Esophagus muscularis mucosa (tissue), 4 donors: ENCODE measurements around the gene CPNE1.

Experiments
- EP300 ChIP-seq: sonication (generic); formaldehyde crosslinking; IDR thresholded peaks from one replicate; pipeline ENCODE4 v1.6.1; 2017; ENCODE audit warnings: antibody characterized with exemption
- POLR2AphosphoS5 ChIP-seq, 2 donors: sonication (generic); formaldehyde crosslinking; IDR thresholded peaks; one replicate each; pipeline ENCODE4 v1.6.1; 2017; ENCODE audit warnings: antibody characterized with exemption in 2 of 2
- TF ChIP-seq, protein P1 (sequence below), 3 experiments: fragments of 200-600 bp in 2 of 3; fragments of 450-650 bp in 1 of 3; sonication (generic) in 2 of 3; IDR thresholded peaks; one replicate each; pipeline ENCODE4 v1.5.1; 2017 to 2019; ENCODE audit warnings: antibody characterized with exemption in 3 of 3, mild to moderate bottlenecking in 2 of 3, moderate library complexity in 1 of 3

DNA sequence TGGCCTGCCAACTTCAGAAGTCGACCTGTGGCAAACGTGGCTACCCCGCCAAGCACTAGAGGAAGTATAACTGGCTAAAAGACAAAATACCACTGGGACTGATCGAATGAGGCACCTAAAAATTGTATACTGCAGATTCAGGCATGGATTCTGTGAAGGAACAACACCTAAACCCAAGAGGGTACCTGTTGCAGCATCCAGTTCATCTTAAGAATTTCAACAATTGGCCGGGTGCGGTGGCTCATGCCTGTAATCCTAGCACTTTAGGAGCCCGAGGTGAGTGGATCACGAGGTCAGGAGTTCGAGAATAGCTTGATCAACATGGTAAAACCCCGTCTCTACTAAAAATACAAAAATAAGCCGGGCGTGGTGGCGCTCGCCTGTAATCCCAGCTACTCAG, 76.3 kb downstream of the CPNE1 start:
- TF ChIP-seq, protein P1, sequence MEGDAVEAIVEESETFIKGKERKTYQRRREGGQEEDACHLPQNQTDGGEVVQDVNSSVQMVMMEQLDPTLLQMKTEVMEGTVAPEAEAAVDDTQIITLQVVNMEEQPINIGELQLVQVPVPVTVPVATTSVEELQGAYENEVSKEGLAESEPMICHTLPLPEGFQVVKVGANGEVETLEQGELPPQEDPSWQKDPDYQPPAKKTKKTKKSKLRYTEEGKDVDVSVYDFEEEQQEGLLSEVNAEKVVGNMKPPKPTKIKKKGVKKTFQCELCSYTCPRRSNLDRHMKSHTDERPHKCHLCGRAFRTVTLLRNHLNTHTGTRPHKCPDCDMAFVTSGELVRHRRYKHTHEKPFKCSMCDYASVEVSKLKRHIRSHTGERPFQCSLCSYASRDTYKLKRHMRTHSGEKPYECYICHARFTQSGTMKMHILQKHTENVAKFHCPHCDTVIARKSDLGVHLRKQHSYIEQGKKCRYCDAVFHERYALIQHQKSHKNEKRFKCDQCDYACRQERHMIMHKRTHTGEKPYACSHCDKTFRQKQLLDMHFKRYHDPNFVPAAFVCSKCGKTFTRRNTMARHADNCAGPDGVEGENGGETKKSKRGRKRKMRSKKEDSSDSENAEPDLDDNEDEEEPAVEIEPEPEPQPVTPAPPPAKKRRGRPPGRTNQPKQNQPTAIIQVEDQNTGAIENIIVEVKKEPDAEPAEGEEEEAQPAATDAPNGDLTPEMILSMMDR (IDR thresholded peaks at IDR 0.05): no peak
- no peak for TF ChIP-seq POLR2AphosphoS5 (IDR thresholded peaks at IDR 0.05)
- no peak for TF ChIP-seq EP300
